Right kidney (tissue), 9 donors: ENCODE measurements around the gene FYCO1.
A peak's percentile ranks its signal among the peaks of the same experiment; 100 is the strongest.
"Not testable (repeated sequence)": the region's sequence is repeated elsewhere in the genome, so short reads cannot be mapped to it uniquely, and the experiment has no call there.

Experiments used
- DNase-seq: peaks from one replicate; pipeline ENCODE4 v3.0.0-alpha.2; 2016
- long read RNA-seq, 8 donors: transcript quantifications; one replicate each; lab custom pipeline, GENCODE V29; 2026

The FYCO1 gene
- long read RNA-seq, donor 1: 0 reads
- long read RNA-seq, donor 2: 0 reads
- long read RNA-seq, donor 3, full-length matches to known transcripts: 2 of 8 reads
- long read RNA-seq, donor 3, partial matches to known transcripts: 6 of 8 reads
- long read RNA-seq, donor 3, other reads (novel, unspliced or antisense): 0 of 8 reads
- long read RNA-seq, donor 4, partial matches to known transcripts: 21 of 21 reads
- long read RNA-seq, donor 4, other reads (novel, unspliced or antisense): 0 of 21 reads
- long read RNA-seq, donor 5: 0 reads
- long read RNA-seq, donor 6: 0 reads
- long read RNA-seq, donor 7, full-length matches to known transcripts: 1 of 6 reads
- long read RNA-seq, donor 7, partial matches to known transcripts: 5 of 6 reads
- long read RNA-seq, donor 7, other reads (novel, unspliced or antisense): 0 of 6 reads
- long read RNA-seq, donor 8, full-length matches to known transcripts: 1 of 1 reads
- long read RNA-seq, donor 8, partial matches to known transcripts: 0 of 1 reads
- long read RNA-seq, donor 8, other reads (novel, unspliced or antisense): 0 of 1 reads

DNA sequence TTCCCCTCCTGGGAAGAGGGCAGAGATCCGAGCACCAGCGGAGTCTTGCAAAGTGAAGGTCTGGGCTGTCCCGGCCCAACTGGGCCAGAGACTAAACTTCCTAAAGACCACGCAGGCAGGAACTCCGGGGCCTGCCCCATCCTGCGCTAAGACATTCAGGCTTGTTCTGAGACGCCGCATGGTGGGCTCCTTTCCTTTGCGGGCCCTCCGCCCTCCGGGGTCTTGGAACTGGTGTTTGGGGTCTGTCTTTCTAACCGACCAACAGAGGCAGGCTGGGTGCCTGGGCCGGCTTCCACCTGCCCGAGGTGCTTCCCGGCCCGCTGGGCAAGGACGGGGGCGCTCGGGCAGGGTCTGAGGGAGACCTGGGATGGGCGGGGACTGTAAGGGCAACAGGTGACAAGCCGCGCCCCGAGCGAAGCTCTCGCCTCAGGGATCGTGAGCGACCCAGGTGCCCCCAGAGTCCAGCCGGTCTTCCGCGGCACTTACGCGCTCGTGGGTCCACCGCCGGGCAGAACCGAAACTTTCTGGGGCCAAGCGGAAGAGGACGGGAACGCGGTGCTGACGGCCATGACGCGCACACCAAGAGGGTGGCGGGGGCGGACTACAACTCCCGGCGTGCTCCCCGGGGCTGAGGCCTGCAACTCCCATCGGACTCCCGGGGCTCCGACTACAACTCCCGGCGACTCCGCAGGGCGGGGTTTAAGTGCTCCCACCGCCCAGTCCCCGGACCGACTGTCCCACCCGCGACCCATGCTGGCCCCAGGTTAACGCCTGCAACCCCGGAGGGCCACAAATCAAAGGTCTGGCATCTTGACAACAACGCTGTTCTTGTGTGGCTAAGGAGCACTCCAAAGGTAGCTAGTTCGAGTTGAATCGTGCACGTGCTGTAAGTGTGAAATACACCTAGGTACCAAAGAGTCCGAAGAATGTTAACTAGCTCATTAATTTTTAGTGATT is at the start of gene FYCO1:
TSS of gene FYCO1 (minus strand) at position 589 of the 957 bp plus-strand sequence. CDS start 10,914 bp downstream, outside the sequence.
- DNase-seq: peak; percentile 97

GRCh38 chr3:46038916-46039315 is 43.3 kb upstream of the FYCO1 start:
- no peak for DNase-seq

DNA sequence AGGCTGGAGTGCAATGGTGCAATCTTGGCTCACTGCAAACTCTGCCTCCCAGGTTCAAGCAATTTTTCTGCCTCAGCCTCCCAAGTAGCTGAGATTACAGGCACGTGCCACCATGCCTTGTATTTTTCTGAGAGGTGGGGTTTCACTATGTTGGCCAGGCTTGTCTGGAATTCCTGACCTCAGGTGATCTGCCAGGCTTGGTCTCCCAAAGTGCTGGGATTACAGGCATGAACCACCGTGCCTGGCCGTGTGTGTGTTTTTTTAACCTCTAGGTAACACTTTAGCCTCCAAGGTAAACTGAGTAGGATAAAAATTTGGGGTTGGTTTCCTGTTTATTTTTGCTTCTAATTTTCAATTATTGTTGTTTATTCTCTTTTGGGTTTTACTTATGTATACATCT is 42.4 kb upstream of the FYCO1 start:
- not testable (repeated sequence) for DNase-seq

- DNase-seq: no peak
These were observed 40.6 kb upstream of the FYCO1 start for GRCh38 chr3:46036191-46036590.

DNA sequence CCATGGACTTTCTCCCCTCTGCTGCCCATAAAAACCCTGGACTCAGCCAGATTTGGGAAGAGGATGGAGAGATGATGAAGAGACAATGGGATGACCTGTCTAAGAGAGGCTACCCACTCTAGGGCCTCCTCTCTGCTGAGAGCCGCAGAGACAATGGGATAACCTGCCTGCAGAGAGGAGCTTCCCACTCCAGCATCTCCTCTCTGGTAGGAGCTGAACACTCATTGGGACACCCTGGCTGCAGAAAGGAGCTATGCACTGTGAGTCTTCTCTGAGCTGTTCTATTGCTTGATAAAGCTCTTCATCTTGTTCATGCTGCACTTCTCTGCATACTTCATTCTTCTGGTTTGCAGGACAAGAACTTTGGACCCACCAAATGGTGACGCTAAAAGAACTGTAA is 36.1 kb upstream of the FYCO1 start:
- no peak for DNase-seq

- DNase-seq: no peak
These were observed 35.6 kb upstream of the FYCO1 start for GRCh38 chr3:46031269-46031668.

GRCh38 chr3:46030626-46031025 is 35.0 kb upstream of the FYCO1 start:
- no peak for DNase-seq

DNA sequence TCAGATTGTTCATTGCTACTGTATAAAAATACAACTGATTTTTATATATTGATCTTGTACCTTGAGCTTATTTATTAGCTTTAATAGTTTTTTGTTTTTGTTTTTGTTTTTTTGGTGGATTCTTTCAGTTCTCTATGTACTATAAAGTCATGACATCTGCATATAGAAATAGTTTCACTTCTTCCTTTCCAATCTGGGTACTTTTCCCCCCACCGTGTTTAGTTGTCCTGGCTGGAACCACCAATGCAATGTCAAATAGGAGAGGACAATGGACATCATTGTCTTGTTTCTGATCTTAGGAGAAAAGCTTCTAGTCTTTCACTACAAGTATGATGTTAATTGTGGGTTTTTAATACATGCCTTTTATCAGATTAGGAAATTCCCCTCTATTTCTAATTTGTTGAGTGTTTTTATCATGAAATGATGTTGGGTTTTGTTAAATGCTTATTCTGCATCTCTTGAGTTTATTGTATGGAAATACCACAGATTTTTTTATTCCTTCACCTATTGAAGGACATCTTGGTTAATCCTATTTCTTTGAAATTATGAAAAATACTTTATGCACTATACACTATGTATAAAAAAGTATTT is 34.4 kb upstream of the FYCO1 start:
- DNase-seq: no peak

DNA sequence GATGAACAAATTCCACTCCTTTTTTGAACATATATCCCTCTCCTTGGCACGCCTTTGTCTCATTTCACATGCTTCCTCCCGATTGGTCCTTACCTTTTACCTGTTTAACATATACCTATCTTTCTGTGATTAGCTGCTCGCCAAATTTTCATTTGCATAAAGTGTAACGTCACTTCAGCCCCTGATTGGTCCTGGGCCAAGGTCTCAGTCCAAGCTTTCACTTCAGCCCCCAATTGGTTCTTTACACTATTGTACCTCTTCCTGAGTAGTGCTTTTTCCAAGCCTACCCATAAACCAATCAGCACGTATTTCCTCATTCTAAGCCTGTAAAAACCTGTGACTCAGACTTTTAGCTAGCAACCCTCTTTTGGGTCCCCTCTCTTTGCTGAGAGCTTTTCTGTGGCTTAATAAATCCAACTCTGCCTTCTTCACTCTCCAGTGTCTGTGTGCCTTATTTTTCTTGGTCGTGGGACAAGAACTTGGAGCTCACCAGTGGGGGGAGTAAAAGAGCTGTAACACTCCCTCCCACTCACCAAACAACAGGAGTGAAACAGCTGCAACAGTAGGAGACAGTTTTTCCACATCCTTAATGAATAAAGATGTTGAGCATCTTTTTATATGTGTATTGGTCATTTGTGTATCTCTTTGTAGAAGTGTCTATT is 32.2 kb upstream of the FYCO1 start:
- no peak for DNase-seq

- no peak for DNase-seq
These were observed 31.5 kb upstream of the FYCO1 start, which contains the start of gene XCR1 for GRCh38 chr3:46027021-46027705. Gene XCR1 (minus strand): TSS chr3:46027483. CDS start chr3:46021947, 5,536 bp downstream.

DNA sequence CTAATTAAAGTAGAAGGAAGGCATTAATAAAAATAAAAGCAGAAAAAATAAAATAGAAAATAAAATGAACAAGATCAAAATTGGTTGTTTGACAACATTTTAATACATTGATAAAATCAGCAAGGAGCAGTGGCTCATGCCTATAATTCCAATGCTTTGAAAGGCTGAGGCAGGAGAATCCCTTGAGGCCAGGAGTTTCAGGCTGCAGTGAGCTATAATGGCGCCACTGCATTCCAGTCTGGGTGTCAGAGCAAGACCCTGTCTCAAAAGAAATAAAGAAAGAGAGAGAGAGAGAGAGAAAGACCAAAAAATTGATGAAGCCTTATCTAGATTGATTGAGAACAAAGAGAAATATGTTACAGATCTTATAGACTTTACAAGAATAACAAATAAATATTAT is 29.5 kb upstream of the FYCO1 start:
- no peak for DNase-seq

- DNase-seq: no peak
These were observed 28.5 kb upstream of the FYCO1 start for GRCh38 chr3:46024131-46024530.

GRCh38 chr3:46022909-46023785 is 27.5 kb upstream of the FYCO1 start:
- DNase-seq: no peak

GRCh38 chr3:46021516-46021915 is 25.9 kb upstream of the FYCO1 start:
- no peak for DNase-seq

- DNase-seq: no peak
These were observed 25.3 kb upstream of the FYCO1 start for GRCh38 chr3:46020766-46021510.

- no peak for DNase-seq
These were observed 24.1 kb upstream of the FYCO1 start for GRCh38 chr3:46019707-46020106.

DNA sequence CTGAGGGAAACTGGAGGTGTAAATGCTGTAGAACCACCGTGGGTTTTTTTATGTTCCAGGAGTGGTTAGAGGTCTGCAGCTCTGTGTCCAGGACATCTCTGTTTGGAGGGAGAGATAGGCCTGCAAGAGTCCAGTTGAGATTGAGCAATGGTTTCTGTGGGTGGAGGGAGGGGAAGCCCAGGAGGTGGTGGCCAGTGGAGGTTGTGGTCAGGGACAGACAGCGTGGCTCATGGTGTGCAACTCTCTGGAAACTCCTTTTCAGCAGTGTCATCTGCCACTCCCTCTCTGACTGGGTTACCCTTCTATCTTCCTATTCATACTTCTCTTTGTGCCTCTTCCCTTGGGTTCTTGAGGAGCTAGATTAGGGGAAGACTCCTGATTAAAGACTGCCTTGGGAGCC is 22.1 kb upstream of the FYCO1 start:
- no peak for DNase-seq

GRCh38 chr3:46013316-46014094 is 17.9 kb upstream of the FYCO1 start:
- DNase-seq: no peak

GRCh38 chr3:46012246-46012645 is 16.6 kb upstream of the FYCO1 start:
- DNase-seq: no peak
